GM12891 (cell line): ENCODE data around the gene SRMS.

ENCODE experiments used
- PAX5 ChIP-seq: IDR thresholded peaks from 2 replicates; pipeline ENCODE4 v1.6.1; 2011; ENCODE audit warnings: low read length, moderate library complexity, mild to moderate bottlenecking; ENCODE audit not compliant: insufficient read depth, severe bottlenecking
- POLR2A ChIP-seq: IDR thresholded peaks from 2 replicates; pipeline ENCODE4 v1.6.1; 2011; ENCODE audit warnings: low read depth, low read length, control low read depth
- POLR2AphosphoS5 ChIP-seq: IDR thresholded peaks from 2 replicates; pipeline ENCODE4 v1.6.1; 2011; ENCODE audit warnings: low read depth, low read length, control low read depth
- POU2F2 ChIP-seq: IDR thresholded peaks from 2 replicates; pipeline ENCODE4 v1.6.1; 2011; ENCODE audit warnings: low read depth, mild to moderate bottlenecking, control low read depth, low read length, moderate library complexity
- SPI1 ChIP-seq: IDR thresholded peaks from 2 replicates; pipeline ENCODE4 v1.6.1; 2011; ENCODE audit warnings: low read depth, low read length, control low read depth
- TAF1 ChIP-seq: IDR thresholded peaks from 2 replicates; pipeline ENCODE4 v1.6.1; 2011; ENCODE audit warnings: low read depth, low read length, control low read depth

- no peak for TF ChIP-seq POLR2AphosphoS5
- no peak for TF ChIP-seq POLR2A
- TF ChIP-seq TAF1 = no peak
- TF ChIP-seq PAX5 = no peak
- TF ChIP-seq POU2F2 = no peak
- TF ChIP-seq SPI1 = no peak
Measured at GRCh38 chr20:63491078-63491477, 56.5 kb downstream of the SRMS start.
